HUES48 (cell line): Measurements from ENCODE around the gene CHGA.

ENCODE experiments used
- H3K27ac ChIP-seq: one replicate; pipeline ENCODE4 v1.7.0; 2013; ENCODE audit warnings: low read depth, low read length, inconsistent platforms
- H3K27me3 ChIP-seq: 2 replicates; pipeline ENCODE4 v1.6.1; 2013; ENCODE audit warnings: mild to moderate bottlenecking, low read length; ENCODE audit not compliant: control insufficient read depth, insufficient read depth
- H3K36me3 ChIP-seq: 2 replicates; pipeline ENCODE4 v1.6.1; 2013; ENCODE audit warnings: low read length; ENCODE audit not compliant: control insufficient read depth, insufficient read depth
- H3K4me1 ChIP-seq: 2 replicates; pipeline ENCODE4 v1.6.1; 2013; ENCODE audit warnings: mild to moderate bottlenecking, low read length; ENCODE audit not compliant: control insufficient read depth, insufficient read depth
- H3K4me3 ChIP-seq: 2 replicates; pipeline ENCODE4 v1.5.1; 2013; ENCODE audit warnings: mild to moderate bottlenecking, low read depth, low read length
- H3K9ac ChIP-seq: 2 replicates; pipeline ENCODE4 v1.6.1; 2013; ENCODE audit warnings: mild to moderate bottlenecking, low read depth, low read length, moderate library complexity
- H3K9me3 ChIP-seq: 2 replicates; pipeline ENCODE4 v1.6.1; 2013; ENCODE audit warnings: low read length; ENCODE audit not compliant: control insufficient read depth, insufficient read depth

The CHGA gene

GRCh38 chr14:92923744-92924103 is 774 bp downstream of the CHGA start:
- Histone ChIP-seq H3K27me3 (peaks cover 11% of the 10 kb centered on the region), H3K4me3 (peak overlapping the region; percentile 69), H3K9ac (no peak overlapping the region), H3K9me3 (no peaks in the 10 kb centered on the region), H3K36me3 (no peaks in the 10 kb centered on the region), H3K4me1 (peaks cover 8% of the 10 kb centered on the region; the same call in 1 of the 2 replicates), H3K27ac (no peak overlapping the region)

GRCh38 chr14:92924247-92924646 is 1.3 kb downstream of the CHGA start:
- no peaks in the 10 kb centered on the region for H3K9me3 ChIP-seq
- H3K36me3 ChIP-seq, result no peaks in the 10 kb centered on the region
- H3K27me3 ChIP-seq, result peaks cover 11% of the 10 kb centered on the region
- H3K27ac ChIP-seq, result no peak overlapping the region
- peak overlapping the region; percentile 69; the same call in 1 of the 2 replicates for H3K4me3 ChIP-seq
- no peak overlapping the region for H3K9ac ChIP-seq
- peaks cover 8% of the 10 kb centered on the region; the same call in 1 of the 2 replicates for H3K4me1 ChIP-seq

- Histone ChIP-seq H3K4me1 (peaks cover 8% of the 10 kb centered on the region; the same call in 1 of the 2 replicates), H3K36me3 (no peaks in the 10 kb centered on the region), H3K27me3 (peaks cover 11% of the 10 kb centered on the region), H3K27ac (no peak overlapping the region), H3K9ac (no peak overlapping the region), H3K4me3 (no peak overlapping the region), H3K9me3 (no peaks in the 10 kb centered on the region)
Observed at GRCh38 chr14:92925446-92925845, 2.5 kb downstream of the CHGA start.

DNA sequence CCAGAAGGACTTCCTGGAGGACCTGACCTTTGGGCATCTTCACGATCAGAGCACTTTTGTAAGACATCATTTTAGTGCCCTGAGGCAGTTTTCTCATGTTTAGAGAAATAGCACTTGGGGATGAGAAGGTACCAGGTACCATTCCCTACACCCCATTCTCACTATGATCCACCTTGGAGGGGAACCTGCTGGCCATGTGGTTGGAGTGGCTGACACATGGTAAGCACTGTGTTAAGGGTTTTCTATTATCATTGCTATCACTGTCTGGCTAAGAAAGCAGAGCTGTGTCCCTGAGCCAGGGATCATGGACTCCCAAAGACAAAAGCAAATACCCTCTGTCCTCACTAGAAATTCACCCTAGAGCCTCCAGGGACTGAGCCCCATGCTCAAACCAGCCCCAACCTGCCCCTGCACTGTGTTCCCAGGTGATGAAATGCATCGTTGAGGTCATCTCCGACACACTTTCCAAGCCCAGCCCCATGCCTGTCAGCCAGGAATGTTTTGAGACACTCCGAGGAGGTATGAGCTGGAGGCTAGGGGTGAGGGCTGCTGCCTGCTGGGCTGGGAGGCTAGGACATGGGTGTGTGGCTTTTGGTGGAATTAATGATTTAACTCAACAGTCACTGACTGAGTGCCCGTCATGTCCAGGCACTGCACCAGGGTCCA is 3.4 kb downstream of the CHGA start:
- no peaks in the 10 kb centered on the region for H3K36me3 ChIP-seq
- no peaks in the 10 kb centered on the region for H3K9me3 ChIP-seq
- peaks cover 11% of the 10 kb centered on the region for H3K27me3 ChIP-seq
- no peak overlapping the region for H3K27ac ChIP-seq
- H3K9ac ChIP-seq, result no peak overlapping the region
- peaks cover 8% of the 10 kb centered on the region; the same call in 1 of the 2 replicates for H3K4me1 ChIP-seq
- no peak overlapping the region for H3K4me3 ChIP-seq

DNA sequence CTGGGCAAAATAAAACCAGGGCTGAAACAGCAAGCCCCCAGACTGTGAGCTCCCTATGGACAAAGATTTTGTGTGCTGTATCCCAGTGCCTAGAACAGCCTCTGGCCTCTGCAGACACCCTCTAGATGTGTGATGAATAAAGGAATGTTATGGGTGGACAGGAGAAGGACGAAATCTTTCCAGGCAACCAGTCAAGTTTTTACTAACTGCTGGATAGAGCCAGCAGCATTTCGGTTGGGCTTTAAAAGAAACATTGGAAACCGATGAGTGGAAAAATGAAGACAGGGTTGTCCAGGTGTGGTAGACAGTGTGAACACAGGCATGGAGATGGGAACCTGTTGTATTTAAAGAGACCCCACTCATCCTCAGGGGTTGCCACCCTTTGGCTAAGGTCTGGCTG is 4.0 kb downstream of the CHGA start:
- Histone ChIP-seq H3K36me3 (no peaks in the 10 kb centered on the region), H3K9me3 (no peaks in the 10 kb centered on the region), H3K27me3 (peaks cover 7% of the 10 kb centered on the region), H3K27ac (no peak overlapping the region), H3K4me3 (no peak overlapping the region), H3K4me1 (peaks cover 8% of the 10 kb centered on the region; the same call in 1 of the 2 replicates), H3K9ac (no peak overlapping the region)

- H3K4me1 ChIP-seq, result peaks cover 8% of the 10 kb centered on the region; the same call in 1 of the 2 replicates
- H3K9ac ChIP-seq, result no peak overlapping the region
- H3K27me3 ChIP-seq, result peaks cover under 1% of the 10 kb centered on the region; the same call in 1 of the 2 replicates
- H3K27ac ChIP-seq, result no peak overlapping the region
- no peak overlapping the region for H3K4me3 ChIP-seq
- no peaks in the 10 kb centered on the region for H3K9me3 ChIP-seq
- H3K36me3 ChIP-seq, result no peaks in the 10 kb centered on the region
Observed at GRCh38 chr14:92927349-92928257, 4.7 kb downstream of the CHGA start.

DNA sequence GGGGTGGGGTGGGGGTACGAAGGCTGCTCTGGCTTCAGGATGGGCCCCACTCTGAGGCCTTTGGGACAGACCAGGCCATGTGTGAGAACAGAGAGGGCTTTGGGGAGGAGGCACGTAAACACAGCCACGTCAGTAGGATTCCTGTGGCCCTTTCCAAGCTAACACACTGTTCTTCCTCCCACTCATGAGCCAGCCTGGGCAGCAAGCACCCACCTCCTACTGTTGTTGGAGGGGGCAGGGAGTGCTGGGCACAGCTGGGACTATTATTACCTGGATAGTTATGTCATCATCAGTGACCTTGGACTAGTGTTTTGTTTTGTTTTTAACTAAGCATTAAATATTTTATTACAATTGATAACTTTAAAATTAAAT is 5.3 kb downstream of the CHGA start:
- Histone ChIP-seq H3K4me1 (peaks cover 8% of the 10 kb centered on the region; the same call in 1 of the 2 replicates), H3K9ac (no peak overlapping the region), H3K9me3 (no peaks in the 10 kb centered on the region), H3K27me3 (no peaks in the 10 kb centered on the region; the same call in 1 of the 2 replicates), H3K36me3 (no peaks in the 10 kb centered on the region), H3K4me3 (no peak overlapping the region), H3K27ac (no peak overlapping the region)

GRCh38 chr14:92928961-92929688 is 6.2 kb downstream of the CHGA start:
- H3K36me3 ChIP-seq, result no peaks in the 10 kb centered on the region
- H3K9me3 ChIP-seq, result no peaks in the 10 kb centered on the region
- no peak overlapping the region for H3K4me3 ChIP-seq
- peaks cover 5% of the 10 kb centered on the region; the same call in 1 of the 2 replicates for H3K4me1 ChIP-seq
- H3K27me3 ChIP-seq, result no peaks in the 10 kb centered on the region; the same call in 1 of the 2 replicates
- no peak overlapping the region for H3K9ac ChIP-seq
- H3K27ac ChIP-seq, result no peak overlapping the region

- Histone ChIP-seq H3K4me1 (no peaks in the 10 kb centered on the region), H3K4me3 (no peak overlapping the region), H3K9ac (no peak overlapping the region), H3K27ac (no peak overlapping the region), H3K27me3 (no peaks in the 10 kb centered on the region; the same call in 1 of the 2 replicates), H3K9me3 (no peaks in the 10 kb centered on the region), H3K36me3 (no peaks in the 10 kb centered on the region)
Observed at GRCh38 chr14:92929689-92930608, 7.0 kb downstream of the CHGA start.
